Panc1 (cell line): ENCODE data around the gene KCNG2. TPM values are rescaled to one million over a fixed set of nuclear protein-coding genes. Genes with fewer than 3 reads are reported as not detected.

Experiments
- ATAC-seq: fragments of 200-7000 bp; cut with Tn5 transposase; 2 replicates; pipeline ENCODE4 v1.9.1; 2020; ENCODE audit warnings: mild to moderate bottlenecking, moderate library complexity
- BruUV-seq: library from RNA; stranded (reverse); fragments of 400-500 nt; replicated peaks from 2 replicates; lab custom pipeline; 2021; lab: Mats Ljungman, UMichigan
- CTCF ChIA-PET: fragments of 300-600 bp; sonication (Branson Sonifier 250); formaldehyde crosslinking; loops from one replicate; lab custom pipeline; 2022; ENCODE audit warnings: antibody characterized with exemption; lab: Charles Lee
- POLR2A ChIA-PET: fragments of 300-600 bp; sonication (Branson Sonifier 250); formaldehyde crosslinking; loops from one replicate; lab custom pipeline; 2022; ENCODE audit warnings: antibody characterized with exemption; lab: Charles Lee
- DNase-seq: peaks from one replicate; pipeline ENCODE4 v3.0.0-alpha.2; 2010; ENCODE audit warnings: low read depth, low spot score
- H3K27ac ChIP-seq: 2 replicates; pipeline ENCODE4 v1.5.1; 2011; ENCODE audit warnings: mild to moderate bottlenecking, low read length, inconsistent platforms
- H3K27me3 ChIP-seq: fragments of 200-500 bp; sonication (Bioruptor generic); 2 replicates; pipeline ENCODE4 v1.6.0; 2014; ENCODE audit warnings: low read length, inconsistent platforms; ENCODE audit not compliant: control insufficient read depth, insufficient read depth
- H3K36me3 ChIP-seq: fragments of 200-500 bp; sonication (Bioruptor generic); 2 replicates; pipeline ENCODE4 v1.5.1; 2014; ENCODE audit warnings: inconsistent platforms, mild to moderate bottlenecking, low read length, moderate library complexity; ENCODE audit not compliant: control insufficient read depth, insufficient read depth
- H3K4me1 ChIP-seq: 2 replicates; pipeline ENCODE4 v1.5.1; 2011; ENCODE audit warnings: inconsistent platforms, mild to moderate bottlenecking, low read length, moderate library complexity; ENCODE audit not compliant: control insufficient read depth, insufficient read depth
- H3K4me3 ChIP-seq, 2 experiments: 2 replicates each; pipeline ENCODE4 v1.5.1; 2011 to 2012; ENCODE audit warnings: low read depth in 2 of 2, low read length in 2 of 2, mild to moderate bottlenecking in 2 of 2, inconsistent platforms in 1 of 2, moderate library complexity in 1 of 2
- H3K9me3 ChIP-seq: fragments of 200-500 bp; sonication (Bioruptor generic); 2 replicates; pipeline ENCODE4 v1.5.1; 2014; ENCODE audit warnings: low read depth, mild to moderate bottlenecking, inconsistent platforms, low read length, moderate library complexity; ENCODE audit not compliant: control insufficient read depth, insufficient read depth
- POLR2AphosphoS5 ChIP-seq: IDR thresholded peaks from 2 replicates; pipeline ENCODE4 v1.6.1; 2012; ENCODE audit warnings: mild to moderate bottlenecking, low read depth, low read length, moderate library complexity
- SIN3A ChIP-seq: IDR thresholded peaks from 2 replicates; pipeline ENCODE4 v1.6.1; 2012; ENCODE audit warnings: low read depth, mild to moderate bottlenecking, low read length, moderate library complexity, borderline replicate concordance; ENCODE audit not compliant: insufficient read depth
- TCF7L2 ChIP-seq: IDR thresholded peaks from 2 replicates; pipeline ENCODE4 v1.6.1; 2011; ENCODE audit warnings: mild to moderate bottlenecking, low read depth, low read length, inconsistent platforms
- in situ Hi-C: cut with HindIII; loops from 2 replicates; pipeline ENCODE4 v1.10.0; 2016; ENCODE audit warnings: low sequenced_read_pairs, low pct_unique_long_range_greater_than_20kb
- intact Hi-C: fragments of 100-400 bp; cut with micrococcal nuclease; formaldehyde crosslinking; loops from one replicate; pipeline ENCODE4 v1.10.0; 2022; ENCODE audit not compliant: unreplicated experiment
- total RNA-seq: library from RNA; stranded (reverse); gene quantifications from one replicate; pipeline ENCODE4 v1.2.1, GENCODE V29; 2021; ENCODE audit not compliant: unreplicated experiment
- TF ChIP-seq, protein P1 (sequence below), 2 experiments: IDR thresholded peaks; 2 replicates each; pipeline ENCODE4 v1.6.1; 2011 to 2012; ENCODE audit warnings: low read depth in 2 of 2, control low read depth in 1 of 2, low read length in 1 of 2, mild to moderate bottlenecking in 1 of 2, moderate library complexity in 1 of 2; ENCODE audit not compliant: insufficient read depth in 1 of 2
- TF ChIP-seq, protein P2 (sequence below): fragments of 450-650 bp; IDR thresholded peaks from 2 replicates; pipeline ENCODE4 v1.5.1; 2017; ENCODE audit warnings: mild to moderate bottlenecking

The KCNG2 gene
- total RNA-seq, 1 experiment from 2014 or later, result not detected

DNA sequence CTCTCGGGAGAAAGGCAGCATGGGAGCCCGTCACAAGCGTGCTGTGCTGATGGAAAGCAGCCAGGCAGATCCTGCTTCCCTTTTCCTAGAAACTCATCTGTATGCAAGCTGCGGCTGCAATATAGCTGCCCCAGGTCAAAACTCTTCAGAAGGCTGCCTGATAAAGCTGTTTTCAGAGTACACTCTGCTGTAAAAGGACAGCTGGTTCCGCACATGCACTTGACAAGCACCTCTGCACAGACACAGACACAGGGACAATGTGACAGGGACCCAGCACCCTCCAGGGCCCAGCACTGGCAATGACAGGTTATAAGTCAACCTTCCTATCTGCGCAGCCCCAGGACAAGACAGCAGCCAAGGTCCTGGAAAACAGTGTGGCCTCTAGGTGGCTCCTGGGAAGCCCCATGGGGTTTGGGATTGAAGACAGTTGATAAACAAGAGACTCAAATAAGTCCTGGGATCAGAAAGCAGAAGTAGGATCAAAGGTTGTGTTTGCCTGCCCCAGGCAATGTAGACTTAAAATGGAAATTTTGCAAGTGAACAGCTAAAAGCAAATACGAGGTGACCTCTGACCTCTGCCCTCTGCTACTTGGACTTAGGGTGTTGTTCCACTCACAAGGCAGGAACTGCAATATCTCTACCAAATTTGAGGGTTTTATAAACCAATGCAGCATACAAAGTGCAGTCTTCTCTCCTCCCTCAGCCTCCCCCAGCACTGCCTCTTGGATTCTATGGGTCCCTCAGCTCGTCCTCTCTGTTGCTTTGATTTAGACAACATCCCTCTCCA is 136.8 kb downstream of the KCNG2 start:
- peak; percentile 79 for ATAC-seq
- intact Hi-C loops, result no loop called here
- no peaks in the 10 kb centered on the region for H3K27me3 ChIP-seq
- BruUV-seq, result no TSS peak
- TF ChIP-seq TCF7L2, result peak; percentile 28; the same call in 1 of the 2 replicates
- TF ChIP-seq, protein P1, sequence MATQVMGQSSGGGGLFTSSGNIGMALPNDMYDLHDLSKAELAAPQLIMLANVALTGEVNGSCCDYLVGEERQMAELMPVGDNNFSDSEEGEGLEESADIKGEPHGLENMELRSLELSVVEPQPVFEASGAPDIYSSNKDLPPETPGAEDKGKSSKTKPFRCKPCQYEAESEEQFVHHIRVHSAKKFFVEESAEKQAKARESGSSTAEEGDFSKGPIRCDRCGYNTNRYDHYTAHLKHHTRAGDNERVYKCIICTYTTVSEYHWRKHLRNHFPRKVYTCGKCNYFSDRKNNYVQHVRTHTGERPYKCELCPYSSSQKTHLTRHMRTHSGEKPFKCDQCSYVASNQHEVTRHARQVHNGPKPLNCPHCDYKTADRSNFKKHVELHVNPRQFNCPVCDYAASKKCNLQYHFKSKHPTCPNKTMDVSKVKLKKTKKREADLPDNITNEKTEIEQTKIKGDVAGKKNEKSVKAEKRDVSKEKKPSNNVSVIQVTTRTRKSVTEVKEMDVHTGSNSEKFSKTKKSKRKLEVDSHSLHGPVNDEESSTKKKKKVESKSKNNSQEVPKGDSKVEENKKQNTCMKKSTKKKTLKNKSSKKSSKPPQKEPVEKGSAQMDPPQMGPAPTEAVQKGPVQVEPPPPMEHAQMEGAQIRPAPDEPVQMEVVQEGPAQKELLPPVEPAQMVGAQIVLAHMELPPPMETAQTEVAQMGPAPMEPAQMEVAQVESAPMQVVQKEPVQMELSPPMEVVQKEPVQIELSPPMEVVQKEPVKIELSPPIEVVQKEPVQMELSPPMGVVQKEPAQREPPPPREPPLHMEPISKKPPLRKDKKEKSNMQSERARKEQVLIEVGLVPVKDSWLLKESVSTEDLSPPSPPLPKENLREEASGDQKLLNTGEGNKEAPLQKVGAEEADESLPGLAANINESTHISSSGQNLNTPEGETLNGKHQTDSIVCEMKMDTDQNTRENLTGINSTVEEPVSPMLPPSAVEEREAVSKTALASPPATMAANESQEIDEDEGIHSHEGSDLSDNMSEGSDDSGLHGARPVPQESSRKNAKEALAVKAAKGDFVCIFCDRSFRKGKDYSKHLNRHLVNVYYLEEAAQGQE (IDR thresholded peaks at IDR 0.05; ENCODE audit: insufficient read depth in 1 of 2, low read depth in 2 of 2, low read length in 1 of 2), result no peak
- ChIA-PET CTCF (no interaction called here), POLR2A (no interaction called here)
- in situ Hi-C loops, result no loop called here
- 0 out of 2 replicates have a peak, but pooled peaks cover 3% of the 10 kb centered on the region for H3K4me1 ChIP-seq
- no peak overlapping the region for H3K4me3 ChIP-seq
- peaks cover 45% of the 10 kb centered on the region for H3K9me3 ChIP-seq
- no peak for DNase-seq
- no peak overlapping the region for H3K27ac ChIP-seq
- no peaks in the 10 kb centered on the region for H3K36me3 ChIP-seq

DNA sequence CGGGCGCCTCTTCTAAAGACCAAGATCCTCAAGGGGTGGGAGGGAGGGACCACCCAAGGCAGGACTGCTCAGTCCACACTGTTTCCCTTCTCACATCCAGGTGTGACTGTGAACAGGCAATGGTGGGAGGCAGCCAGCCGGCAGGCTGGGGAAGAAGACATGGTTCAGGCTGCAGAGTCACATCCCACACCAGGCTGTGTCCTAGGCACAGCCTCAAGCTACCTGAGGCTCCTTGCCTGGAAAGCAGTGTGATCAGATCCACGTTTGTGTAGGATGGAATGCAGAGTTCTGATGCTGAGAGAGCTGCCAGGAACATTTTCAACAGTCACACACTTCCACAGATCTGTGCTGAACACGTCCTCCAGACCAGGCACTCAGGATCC is 137.4 kb downstream of the KCNG2 start:
- H3K27me3 ChIP-seq, result no peaks in the 10 kb centered on the region
- H3K4me1 ChIP-seq, result 0 out of 2 replicates have a peak, but pooled peaks cover 3% of the 10 kb centered on the region
- no peaks in the 10 kb centered on the region for H3K36me3 ChIP-seq
- H3K9me3 ChIP-seq, result peaks cover 40% of the 10 kb centered on the region
- peak; percentile 52 for ATAC-seq
- H3K27ac ChIP-seq, result no peak overlapping the region
- POLR2A ChIA-PET, result no interaction called here
- no TSS peak for BruUV-seq
- CTCF ChIA-PET, result no interaction called here
- no peak overlapping the region for H3K4me3 ChIP-seq
- in situ Hi-C loops (no loop called here), intact Hi-C loops (no loop called here)
- TF ChIP-seq TCF7L2, result no peak
- TF ChIP-seq, protein P2, sequence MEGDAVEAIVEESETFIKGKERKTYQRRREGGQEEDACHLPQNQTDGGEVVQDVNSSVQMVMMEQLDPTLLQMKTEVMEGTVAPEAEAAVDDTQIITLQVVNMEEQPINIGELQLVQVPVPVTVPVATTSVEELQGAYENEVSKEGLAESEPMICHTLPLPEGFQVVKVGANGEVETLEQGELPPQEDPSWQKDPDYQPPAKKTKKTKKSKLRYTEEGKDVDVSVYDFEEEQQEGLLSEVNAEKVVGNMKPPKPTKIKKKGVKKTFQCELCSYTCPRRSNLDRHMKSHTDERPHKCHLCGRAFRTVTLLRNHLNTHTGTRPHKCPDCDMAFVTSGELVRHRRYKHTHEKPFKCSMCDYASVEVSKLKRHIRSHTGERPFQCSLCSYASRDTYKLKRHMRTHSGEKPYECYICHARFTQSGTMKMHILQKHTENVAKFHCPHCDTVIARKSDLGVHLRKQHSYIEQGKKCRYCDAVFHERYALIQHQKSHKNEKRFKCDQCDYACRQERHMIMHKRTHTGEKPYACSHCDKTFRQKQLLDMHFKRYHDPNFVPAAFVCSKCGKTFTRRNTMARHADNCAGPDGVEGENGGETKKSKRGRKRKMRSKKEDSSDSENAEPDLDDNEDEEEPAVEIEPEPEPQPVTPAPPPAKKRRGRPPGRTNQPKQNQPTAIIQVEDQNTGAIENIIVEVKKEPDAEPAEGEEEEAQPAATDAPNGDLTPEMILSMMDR, result no peak
- TF ChIP-seq, protein P1 (IDR thresholded peaks at IDR 0.05; ENCODE audit: insufficient read depth in 1 of 2, low read depth in 2 of 2, low read length in 1 of 2), result no peak
- no peak for TF ChIP-seq SIN3A
- no peak for TF ChIP-seq POLR2AphosphoS5
- no peak for DNase-seq
